Measurements from ENCODE around the gene NRL. TPM values are rescaled to one million over a fixed set of nuclear protein-coding genes. Genes with fewer than 3 reads are reported as not detected.

Gene NRL
- total RNA-seq, 1 donor, result 0.86 TPM

DNA sequence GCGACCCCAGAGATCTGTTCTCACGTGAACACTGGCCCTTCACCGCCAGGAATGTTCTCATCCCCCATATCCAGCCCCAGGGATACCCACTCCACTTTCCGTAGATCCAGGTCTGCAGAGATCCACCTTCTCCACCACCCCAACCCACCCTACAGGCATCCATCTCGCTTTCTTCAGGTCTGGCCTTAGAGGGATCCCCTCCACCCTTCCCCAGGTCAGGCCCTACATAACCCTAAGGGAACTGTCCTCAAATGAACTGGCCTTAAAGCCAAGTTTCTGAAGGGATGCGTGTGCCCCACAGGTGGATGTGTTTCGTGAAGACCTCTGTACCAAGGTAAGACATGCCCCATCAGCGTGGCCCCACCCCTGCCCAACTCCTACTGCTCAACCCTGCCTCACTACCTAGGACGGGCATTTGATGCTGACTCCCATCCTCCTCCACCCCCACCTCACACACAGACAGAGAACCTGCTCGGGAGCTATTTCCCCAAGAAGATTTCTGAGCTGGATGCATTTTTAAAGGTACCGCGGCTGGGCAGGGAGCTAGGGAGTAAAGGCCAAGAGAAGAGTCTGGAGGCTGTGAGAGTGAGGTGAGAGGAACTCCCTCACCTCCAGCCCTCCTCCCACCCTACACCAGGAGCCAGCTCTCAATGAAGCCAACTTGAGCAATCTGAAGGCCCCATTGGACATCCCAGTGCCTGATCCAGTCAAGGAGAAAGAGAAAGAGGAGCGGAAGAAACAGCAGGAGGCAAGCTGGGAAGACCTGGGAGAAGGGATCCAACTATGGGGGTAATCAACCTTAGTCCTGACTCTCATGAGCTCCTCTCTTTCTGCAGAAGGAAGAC lies 22.2 kb upstream of the NRL start:
- DNase-seq (ENCODE audit: low read depth), result no peak

DNA sequence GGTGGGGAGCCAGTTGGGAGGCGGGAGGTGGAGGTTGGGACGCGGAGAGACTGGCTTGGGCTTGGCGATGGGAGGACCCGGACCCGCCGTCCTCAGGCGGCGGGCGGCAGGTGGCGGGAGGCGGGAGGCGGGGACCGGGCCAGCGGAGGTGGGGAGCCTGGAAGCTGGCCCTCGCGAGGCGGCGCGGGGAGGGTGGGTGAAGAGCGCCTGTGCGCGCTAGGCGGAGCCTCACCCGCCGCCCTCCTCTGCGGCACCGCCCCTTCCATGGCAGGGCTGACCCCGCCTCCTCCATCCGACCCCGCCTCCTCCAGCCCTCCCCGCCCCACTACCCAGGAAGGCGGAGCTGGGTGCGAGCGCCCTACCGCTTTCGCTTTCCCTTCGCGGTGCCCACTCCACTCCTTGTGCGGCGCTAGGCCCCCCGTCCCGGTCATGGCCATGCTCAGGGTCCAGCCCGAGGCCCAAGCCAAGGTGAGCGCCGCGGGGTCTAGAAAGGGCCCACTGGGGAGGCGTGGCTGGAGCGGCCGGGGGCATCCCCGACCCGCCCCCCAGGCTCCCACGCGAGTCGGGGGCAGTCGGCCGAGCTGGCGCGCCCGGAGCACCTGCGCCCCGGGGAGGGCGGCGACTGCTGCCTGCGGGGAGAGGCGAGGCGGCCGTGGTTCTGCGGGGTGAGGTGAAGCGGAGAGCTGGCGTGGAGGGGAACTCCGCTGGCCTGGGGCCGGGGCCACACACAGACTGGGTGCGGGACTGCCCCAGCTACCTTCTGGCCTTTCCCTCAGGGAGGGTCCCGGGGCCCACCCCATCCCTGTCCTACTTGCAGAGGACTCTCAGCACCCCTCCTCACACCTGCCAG lies 21.3 kb upstream of the NRL start, which contains the start of gene PSME1:
PSME1 (plus strand) TSS at position 361 of the 850 bp plus-strand sequence; CDS start at position 430, 69 bp downstream.
- DNase-seq (ENCODE audit: low read depth), result peak; percentile 90
- no peak for TF ChIP-seq CTCF (IDR thresholded peaks at IDR 0.05; ENCODE audit: insufficient read depth, low read depth, low read length)
- H3K4me3 ChIP-seq (ENCODE audit: low read depth, low read length), result peak within 1 kb of the TSS; percentile 68

More for the DNA sequence above, 22.2 kb upstream of the NRL start:
- peak overlapping the region; percentile 68 for H3K4me3 ChIP-seq (ENCODE audit: low read depth, low read length)
- TF ChIP-seq CTCF (IDR thresholded peaks at IDR 0.05; ENCODE audit: insufficient read depth, low read depth, low read length), result no peak

DNA sequence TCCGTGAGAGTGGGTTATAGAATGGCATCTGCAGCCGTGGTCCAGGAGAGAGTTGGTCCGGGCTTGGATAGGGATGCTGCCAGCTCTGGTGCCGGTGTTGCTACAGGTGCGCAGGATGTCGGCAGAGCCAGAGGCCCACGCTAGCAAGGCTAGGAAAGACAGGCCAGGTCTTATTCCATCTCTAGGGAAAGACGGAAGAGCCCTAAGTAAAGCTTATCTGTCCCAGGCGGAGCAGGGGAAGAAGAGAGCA lies 20.8 kb upstream of the NRL start:
- no peak for TF ChIP-seq CTCF (IDR thresholded peaks at IDR 0.05; ENCODE audit: insufficient read depth, low read depth, low read length)
- H3K4me3 ChIP-seq (ENCODE audit: low read depth, low read length), result peak overlapping the region; percentile 68
- DNase-seq (ENCODE audit: low read depth), result no peak

DNA sequence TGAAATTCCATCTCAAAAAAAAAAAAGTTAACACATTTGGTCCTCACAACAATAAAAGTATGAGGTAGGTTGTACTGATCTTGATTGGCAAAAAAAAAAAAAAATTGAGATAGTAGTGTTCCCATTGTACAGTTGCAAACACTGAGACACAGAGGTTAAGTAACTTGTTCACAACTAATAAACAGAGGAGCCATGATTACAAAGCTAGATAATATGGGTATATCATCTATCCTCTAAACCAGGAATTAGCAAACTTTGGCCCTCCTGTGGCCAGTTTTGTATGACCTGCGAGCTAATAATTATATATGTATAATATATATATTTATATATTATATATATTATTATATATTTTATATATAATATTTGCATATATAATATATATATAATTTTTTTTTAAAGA lies 19.0 kb upstream of the NRL start:
- H3K4me3 ChIP-seq (ENCODE audit: low read depth, low read length), result no peak overlapping the region
- TF ChIP-seq CTCF (IDR thresholded peaks at IDR 0.05; ENCODE audit: insufficient read depth, low read depth, low read length), result no peak
- DNase-seq (ENCODE audit: low read depth), result no peak

DNA sequence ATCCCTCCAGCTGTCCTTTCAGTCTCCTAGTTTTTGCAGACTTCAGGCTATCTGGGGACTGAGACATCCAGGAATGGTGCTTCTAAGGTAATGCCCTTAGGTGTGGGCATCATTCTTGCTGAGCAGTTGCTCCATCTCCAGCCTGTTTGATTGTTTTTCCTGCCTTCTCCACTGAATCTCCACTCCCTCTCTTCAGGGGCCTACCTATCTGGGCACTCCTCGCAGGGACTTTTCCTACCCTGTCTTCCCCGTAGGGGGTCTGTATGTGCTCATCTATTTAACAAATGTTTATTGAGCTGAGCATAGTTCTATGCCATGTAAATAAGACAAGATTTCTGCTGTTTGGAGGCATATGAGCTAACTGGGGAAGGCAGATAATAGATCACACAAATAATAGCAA lies 18.2 kb upstream of the NRL start:
- no peak for DNase-seq (ENCODE audit: low read depth)
- no peak for TF ChIP-seq CTCF (IDR thresholded peaks at IDR 0.05; ENCODE audit: insufficient read depth, low read depth, low read length)
- H3K4me3 ChIP-seq (ENCODE audit: low read depth, low read length), result no peak overlapping the region

GRCh38 chr14:24132061-24132685 lies 17.4 kb upstream of the NRL start:
- TF ChIP-seq CTCF (IDR thresholded peaks at IDR 0.05; ENCODE audit: insufficient read depth, low read depth, low read length), result no peak
- no peak overlapping the region for H3K4me3 ChIP-seq (ENCODE audit: low read depth, low read length)
- DNase-seq (ENCODE audit: low read depth), result no peak

Data from fibroblast of villous mesenchyme (primary cell).